HG03108 (cell line): ENCODE data around the gene ZNF280B.
"Not testable (repeated sequence)": the region's sequence is repeated elsewhere in the genome, so short reads cannot be mapped to it uniquely, and the experiment has no call there.

Experiments used
- ATAC-seq: cut with Tn5 transposase; IDR thresholded peaks from one replicate; pipeline ENCODE4 v1.9.1; 2021; ENCODE audit warnings: moderate library complexity; ENCODE audit not compliant: unreplicated experiment

The ZNF280B gene

DNA sequence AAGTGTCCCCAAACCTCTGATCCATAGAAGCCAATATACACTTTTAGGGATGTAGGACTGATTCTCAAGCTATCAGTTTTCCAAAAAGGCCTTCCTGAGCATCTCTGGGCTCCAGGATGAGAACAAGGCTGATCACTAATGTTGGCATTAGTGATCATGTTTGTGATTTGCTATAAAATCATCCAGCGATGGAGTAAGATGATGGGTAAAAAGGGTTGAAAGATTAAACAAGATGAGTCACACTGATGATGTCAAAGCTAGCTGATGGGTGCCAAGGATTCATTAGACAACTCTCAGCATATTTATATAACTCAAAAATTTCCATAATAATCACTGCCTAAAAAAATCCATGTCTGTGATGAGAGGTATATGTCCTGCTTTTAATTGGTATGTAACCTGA is 42.8 kb downstream of the ZNF280B start:
- no peak for ATAC-seq

GRCh38 chr22:22465094-22465602 is 43.4 kb downstream of the ZNF280B start:
- no peak for ATAC-seq

- ATAC-seq = no peak
Observed at GRCh38 chr22:22464541-22465054, 43.9 kb downstream of the ZNF280B start.

GRCh38 chr22:22463855-22464540 is 44.5 kb downstream of the ZNF280B start:
- no peak for ATAC-seq

GRCh38 chr22:22462813-22463567 is 45.6 kb downstream of the ZNF280B start:
- ATAC-seq = no peak

DNA sequence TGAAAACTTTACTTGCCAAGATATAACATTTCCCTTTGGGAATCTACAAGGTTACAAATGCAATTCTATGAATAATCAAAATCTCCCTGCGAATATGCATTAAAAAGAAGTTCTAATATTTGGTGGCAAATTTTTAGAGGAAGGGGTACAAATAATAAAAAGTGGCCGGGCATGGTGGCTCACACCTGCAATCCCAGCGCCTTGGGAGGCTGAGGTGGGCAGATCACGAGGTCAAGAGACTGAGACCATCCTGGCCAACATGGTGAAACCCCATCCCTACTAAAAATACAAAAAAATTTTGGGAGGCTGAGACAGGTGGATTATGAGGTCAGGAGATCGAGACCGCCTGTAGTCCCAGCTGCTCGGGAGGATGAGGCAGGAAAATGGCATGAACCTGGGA is 47.0 kb downstream of the ZNF280B start:
- no peak for ATAC-seq

DNA sequence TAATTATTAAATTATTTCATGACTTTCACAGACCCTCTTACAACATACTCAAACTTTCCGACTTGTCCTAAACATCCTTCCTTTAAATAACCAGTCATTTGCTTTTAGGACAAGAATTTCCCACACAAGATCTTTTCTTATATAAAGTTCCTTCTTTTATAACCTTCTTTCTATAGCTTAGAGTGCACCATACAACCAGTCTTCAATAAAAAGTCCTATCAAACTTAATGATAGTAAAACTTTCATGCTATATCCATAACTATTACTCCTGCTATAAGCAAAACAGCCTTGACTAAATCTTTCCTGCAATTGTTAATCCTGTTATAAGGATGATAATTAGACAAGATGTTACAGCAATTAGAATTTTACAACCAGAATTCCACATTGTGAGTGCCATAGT is 47.4 kb downstream of the ZNF280B start:
- ATAC-seq = no peak

DNA sequence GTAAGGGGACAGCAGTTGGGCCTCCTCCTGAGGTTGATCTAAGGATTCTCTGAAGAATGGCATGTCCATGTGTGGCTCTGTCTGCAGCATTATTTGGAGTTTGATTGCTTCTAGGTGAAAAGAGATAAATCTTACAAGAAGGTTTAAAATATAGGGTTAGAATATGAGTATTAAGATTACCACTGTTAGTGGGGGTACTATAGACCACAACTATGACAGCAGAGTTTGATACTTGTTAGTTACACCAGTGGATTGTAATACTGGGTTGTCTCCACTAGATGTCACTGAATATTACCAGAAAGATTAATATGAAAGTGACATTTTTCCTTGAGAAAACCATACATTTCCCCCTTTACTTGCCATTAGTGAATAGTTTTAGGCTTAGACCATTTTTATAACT is 47.9 kb downstream of the ZNF280B start:
- no peak for ATAC-seq

DNA sequence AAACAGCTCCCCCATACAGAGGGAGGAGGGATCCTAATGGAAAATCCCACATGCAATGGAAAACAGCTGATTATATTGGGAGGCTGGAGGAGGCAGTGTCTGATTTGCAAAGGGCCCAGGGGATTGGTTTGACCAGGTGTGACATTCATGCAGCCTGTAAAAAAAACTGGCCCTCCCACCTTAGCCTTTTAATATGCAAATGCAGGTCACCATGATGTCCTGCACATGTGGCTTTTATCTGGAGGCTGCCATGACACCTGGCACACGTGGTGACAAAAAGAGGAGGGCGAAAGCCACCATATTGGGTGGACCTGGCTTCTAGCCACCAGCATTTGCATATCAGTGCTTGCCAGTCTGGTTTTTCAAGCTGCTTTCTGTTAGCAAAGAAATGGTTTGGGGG is 48.5 kb downstream of the ZNF280B start:
- ATAC-seq = no peak

- ATAC-seq = no peak
Observed at GRCh38 chr22:22458896-22459588, 49.5 kb downstream of the ZNF280B start.

DNA sequence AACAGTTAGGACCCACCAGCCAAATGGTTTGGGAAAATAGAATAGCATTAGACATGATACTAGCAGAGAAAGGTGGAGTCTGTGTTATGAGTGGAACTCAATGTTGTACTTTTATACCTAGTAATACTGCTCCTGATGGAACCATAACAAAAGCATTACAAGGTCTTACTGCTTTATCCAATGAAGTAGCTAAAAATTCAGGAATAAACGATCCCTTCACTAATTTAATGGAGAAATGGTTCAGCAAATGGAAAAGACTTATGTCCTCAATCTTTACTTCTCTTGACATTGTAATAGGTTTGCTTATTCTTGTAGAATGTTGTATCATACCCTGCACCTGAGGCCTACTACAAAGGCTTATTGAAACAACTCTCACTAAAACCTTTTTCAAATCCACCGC is 50.2 kb downstream of the ZNF280B start:
- ATAC-seq = no peak

DNA sequence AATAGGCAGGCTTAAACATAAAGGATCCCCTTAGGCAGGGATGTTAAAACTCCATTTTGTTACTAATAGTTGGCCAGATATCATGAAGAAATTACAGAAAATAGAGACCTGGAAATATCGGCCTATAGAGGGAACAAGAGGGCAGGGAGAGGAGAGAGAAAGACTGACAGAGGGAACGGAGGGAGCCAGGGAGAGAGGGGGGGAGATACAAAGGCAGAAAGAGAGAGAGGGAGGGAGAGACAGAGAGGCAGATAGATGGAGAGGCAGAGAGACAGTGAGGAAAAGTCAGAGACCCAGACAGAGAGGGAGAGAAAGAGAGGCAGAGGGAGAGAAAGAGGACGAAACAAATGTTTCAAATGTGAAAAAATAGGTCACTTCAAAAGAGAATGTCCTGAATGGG is 53.5 kb downstream of the ZNF280B start:
- no peak for ATAC-seq

GRCh38 chr22:22452996-22453686 is 55.4 kb downstream of the ZNF280B start:
- no peak for ATAC-seq

- no peak for ATAC-seq
Observed at GRCh38 chr22:22452211-22452610, 56.3 kb downstream of the ZNF280B start.

DNA sequence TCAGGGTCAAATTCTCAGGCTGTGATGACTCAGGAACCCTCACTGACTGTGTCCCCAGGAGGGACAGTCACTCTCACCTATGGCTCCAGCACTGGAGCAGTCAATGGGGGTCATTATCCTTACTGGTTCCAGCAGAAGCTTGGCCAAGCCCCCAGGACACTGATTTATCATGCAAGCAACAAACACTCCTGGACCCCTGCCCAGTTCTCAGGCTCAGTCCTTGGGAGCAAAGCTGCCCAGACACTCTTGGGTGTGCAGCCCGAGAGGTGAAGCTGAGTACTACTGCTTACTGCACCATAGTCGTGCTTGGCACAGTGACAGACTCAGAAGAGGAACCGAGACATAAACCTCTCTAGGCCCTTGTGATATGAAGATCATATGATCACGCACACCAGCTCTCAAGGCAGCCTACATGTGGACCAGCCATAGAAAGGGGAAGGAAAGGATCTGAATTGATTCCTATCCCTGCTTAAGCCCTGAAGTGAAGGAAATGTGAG is 58.2 kb downstream of the ZNF280B start:
- peak; percentile 88 for ATAC-seq

- no peak for ATAC-seq
Observed at GRCh38 chr22:22449819-22450218, 58.7 kb downstream of the ZNF280B start.

DNA sequence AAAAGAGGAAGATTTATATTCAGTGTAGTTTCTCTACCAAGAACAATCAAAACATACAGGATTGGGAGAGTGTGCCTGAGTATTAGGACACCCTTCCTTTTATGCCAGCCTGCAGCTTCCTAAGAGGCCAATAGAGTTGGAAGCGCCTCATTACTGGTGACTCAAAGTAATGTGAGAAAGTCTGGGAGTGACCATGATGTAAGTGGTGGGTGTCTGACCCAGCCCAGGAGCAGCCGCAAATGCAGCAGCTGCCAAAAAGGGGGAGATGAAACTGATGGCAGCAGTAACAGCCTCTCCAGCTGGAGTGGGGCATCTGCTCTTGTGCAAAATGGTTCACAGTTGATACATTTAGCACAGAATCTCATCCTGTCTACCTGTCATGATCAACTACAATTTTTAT is 62.0 kb downstream of the ZNF280B start:
- ATAC-seq = no peak

DNA sequence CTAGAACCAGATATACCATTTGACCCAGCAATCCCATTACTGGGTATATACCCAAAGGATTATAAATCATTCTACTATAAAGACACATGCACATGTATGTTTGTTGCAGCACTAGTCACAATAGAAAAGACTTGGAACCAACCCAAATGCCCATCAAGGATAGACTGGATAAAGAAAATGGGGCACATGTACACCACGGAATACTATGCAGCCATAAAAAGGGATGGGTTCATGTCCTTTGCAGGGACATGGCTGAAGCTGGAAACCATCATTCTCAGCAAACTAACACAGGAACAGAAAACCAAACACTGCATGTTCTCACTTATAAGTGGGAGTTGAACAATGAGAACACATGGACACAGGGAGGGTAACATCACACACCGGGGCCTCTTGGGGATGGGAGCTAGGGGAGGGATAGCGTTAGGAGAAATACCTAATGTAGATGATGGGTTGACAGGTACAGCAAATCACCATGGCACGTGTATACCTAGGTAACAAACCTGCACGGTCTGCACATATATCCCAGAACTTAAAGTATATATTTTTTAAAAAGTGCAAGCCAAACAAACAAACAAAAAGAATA is 64.4 kb downstream of the ZNF280B start:
- not testable (repeated sequence) for ATAC-seq

DNA sequence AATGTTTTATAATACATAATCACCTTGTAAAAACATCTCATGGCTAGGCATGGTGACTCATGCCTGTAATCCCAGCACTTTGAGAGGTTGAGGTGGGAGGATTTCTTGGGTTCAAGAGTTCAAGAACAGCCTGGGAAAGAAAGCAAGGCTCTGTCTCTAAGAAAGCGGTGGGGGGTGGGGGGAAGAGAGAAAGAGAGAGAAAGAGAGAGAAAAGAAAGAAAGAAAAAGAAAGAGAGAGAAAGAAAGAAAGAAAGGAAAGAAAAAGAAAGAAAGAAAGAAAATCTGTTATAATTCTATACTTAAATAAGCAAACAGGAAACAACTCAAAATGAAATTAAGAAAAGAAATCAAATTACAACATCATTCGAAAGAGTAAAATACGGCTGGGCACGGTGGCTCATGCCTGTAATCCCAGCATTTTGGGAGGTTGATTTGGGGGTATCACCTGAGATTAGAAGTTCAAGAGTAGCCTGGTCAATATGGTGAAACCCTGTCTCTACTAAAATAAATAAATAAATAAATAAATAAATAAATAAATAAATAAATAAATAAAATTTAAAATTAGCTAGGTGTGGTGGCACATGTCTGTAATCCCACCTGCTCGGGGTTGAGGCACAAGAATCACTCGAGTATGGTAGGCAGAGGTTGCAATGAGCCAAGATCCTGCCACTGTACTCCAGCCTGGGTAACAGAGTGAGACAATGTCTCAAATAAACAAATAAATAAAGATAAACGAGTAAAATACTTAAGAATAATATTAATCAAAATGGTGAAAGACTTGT is 65.4 kb downstream of the ZNF280B start:
- no peak for ATAC-seq

DNA sequence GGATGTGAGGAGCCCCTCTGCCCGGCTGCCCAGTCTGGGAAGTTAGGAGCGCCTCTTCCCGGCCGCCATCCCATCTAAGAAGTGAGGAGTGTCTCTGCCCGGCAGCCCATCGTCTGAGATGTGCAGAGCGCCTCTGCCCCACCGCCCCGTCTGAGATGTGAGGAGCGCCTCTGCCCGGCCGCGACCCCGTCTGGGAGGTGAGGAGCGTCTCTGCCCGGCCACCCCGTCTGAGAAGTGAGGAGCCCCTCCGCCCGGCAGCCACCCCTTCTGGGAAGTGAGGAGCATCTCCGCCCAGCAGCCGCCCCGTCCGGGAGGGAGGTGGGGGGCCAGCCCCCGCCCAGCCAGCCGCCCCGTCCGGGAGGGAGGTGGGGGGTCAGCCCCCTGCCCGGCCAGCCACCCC is 66.9 kb downstream of the ZNF280B start:
- ATAC-seq = not testable (repeated sequence)
